Measurements from ENCODE around the gene BATF2.

- TF ChIP-seq CTCF (IDR thresholded peaks at IDR 0.05), result no peak
- no peak for TF ChIP-seq POLR2A (IDR thresholded peaks at IDR 0.05)
Observed at GRCh38 chr11:65045061-65045460, 48.3 kb upstream of the BATF2 start.
